Cardiac fibroblast (primary cell): ENCODE data around the gene RFX1.

ENCODE experiments used
- DNase-seq, 2 donors: peaks; one replicate each; pipeline versions ENCODE4 v3.0.0 to v3.0.0-alpha.2; 2010; ENCODE audit warnings: low read depth in 2 of 2
- H3K4me3 ChIP-seq, 2 donors: replicated peaks in 1 of 2; 1 replicate in 1 of 2; 2 replicates in 1 of 2; pipeline ENCODE4 v1.5.1; 2011; ENCODE audit warnings: low read depth in 2 of 2, low read length in 2 of 2, mild to moderate bottlenecking in 2 of 2, moderate library complexity in 1 of 2
- TF ChIP-seq, protein P1 (sequence below): IDR thresholded peaks from one replicate; pipeline ENCODE4 v1.5.1; 2011; ENCODE audit warnings: low read depth, mild to moderate bottlenecking, low read length, inconsistent platforms

RFX1 gene

GRCh38 chr19:14006085-14006765, at the start of gene RFX1:
RFX1 (minus strand) TSS chr19:14006320; CDS start chr19:13993843, 12,477 bp downstream.
- TF ChIP-seq, protein P1, sequence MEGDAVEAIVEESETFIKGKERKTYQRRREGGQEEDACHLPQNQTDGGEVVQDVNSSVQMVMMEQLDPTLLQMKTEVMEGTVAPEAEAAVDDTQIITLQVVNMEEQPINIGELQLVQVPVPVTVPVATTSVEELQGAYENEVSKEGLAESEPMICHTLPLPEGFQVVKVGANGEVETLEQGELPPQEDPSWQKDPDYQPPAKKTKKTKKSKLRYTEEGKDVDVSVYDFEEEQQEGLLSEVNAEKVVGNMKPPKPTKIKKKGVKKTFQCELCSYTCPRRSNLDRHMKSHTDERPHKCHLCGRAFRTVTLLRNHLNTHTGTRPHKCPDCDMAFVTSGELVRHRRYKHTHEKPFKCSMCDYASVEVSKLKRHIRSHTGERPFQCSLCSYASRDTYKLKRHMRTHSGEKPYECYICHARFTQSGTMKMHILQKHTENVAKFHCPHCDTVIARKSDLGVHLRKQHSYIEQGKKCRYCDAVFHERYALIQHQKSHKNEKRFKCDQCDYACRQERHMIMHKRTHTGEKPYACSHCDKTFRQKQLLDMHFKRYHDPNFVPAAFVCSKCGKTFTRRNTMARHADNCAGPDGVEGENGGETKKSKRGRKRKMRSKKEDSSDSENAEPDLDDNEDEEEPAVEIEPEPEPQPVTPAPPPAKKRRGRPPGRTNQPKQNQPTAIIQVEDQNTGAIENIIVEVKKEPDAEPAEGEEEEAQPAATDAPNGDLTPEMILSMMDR, result no peak
- H3K4me3 ChIP-seq, result peak within 1 kb of the TSS; percentile 70 to 73
- DNase-seq, result peak; percentile 100

DNA sequence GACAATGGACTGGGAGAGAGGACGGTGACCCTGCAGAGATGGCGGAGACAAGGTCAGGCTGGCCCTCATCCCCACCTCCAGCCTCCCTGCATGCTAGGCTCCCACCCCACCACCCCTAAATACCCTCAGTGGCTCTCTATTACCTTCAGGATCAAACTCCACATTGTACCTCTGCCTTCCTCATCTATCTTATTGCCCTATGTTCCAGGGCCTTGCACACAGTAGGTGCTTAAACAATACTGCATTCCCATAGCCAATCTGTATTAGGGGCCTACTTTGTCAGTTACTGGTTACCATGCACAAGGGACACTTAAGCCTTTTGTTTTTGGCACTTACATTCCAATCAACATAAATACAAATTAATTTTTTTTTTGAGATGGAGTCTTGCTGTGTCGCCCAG, 49.3 kb upstream of the RFX1 start:
- TF ChIP-seq, protein P1, result no peak
- no peak for DNase-seq

DNA sequence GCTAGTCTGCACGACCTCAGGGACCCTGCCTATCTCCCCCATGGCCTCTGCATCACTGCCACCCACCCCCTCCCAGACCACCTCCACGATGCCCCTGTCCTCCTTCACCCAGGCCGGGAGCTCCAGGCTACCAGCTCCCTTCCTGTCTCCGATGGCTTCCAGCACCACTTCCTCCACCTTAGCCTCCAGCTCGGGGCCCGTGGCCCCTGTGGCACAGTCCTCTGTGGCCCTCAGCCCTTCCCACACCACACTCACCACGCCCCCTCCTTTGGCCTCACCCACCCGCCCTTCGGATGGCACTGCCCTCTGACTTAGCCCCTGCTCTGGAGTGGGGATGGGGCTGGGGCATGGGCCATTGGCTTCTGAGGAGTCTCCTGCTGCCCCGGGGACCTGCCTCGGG, 48.6 kb upstream of the RFX1 start:
- H3K4me3 ChIP-seq, result no peak overlapping the region
- TF ChIP-seq, protein P1, result no peak
- no peak for DNase-seq

More for the DNA sequence above, 49.3 kb upstream of the RFX1 start:
- no peak overlapping the region for H3K4me3 ChIP-seq

DNA sequence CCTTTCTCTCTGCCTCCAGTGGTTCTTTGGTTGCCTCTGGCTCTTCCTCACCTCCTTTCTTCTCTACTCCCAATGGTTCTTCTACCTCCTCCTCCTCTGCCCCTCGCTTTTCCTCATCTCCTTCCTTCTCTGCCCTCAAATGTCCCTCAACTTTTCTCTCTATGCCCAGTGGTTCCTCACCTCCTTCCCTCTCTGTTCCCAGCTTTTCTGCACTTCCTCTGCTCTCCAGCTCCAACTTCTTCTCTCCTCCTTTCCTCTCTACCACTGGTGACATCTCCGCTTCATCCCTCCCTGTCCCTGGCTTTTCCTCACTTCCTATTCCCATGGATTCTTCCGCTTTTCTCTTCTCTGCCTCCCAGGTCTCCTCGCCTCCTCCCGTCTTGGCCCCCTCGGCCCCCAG, 48.0 kb upstream of the RFX1 start:
- DNase-seq, result no peak
- H3K4me3 ChIP-seq, result no peak overlapping the region
- TF ChIP-seq, protein P1, result no peak

- no peak for DNase-seq
- TF ChIP-seq, protein P1, result no peak
- H3K4me3 ChIP-seq, result no peak overlapping the region
Observed at GRCh38 chr19:14053500-14053899, 47.4 kb upstream of the RFX1 start.

GRCh38 chr19:14053032-14053431, 46.9 kb upstream of the RFX1 start:
- H3K4me3 ChIP-seq, result no peak overlapping the region
- TF ChIP-seq, protein P1, result no peak
- DNase-seq, result no peak

- H3K4me3 ChIP-seq, result no peak overlapping the region
- DNase-seq, result no peak
- TF ChIP-seq, protein P1, result no peak
Observed at GRCh38 chr19:14052470-14052869, 46.4 kb upstream of the RFX1 start.
